ENCODE data around the gene NAA10.

Gene NAA10

GRCh38 chrX:153960077-153960476 lies 25.2 kb upstream of the NAA10 start:
- Mint-ChIP-seq H3K9me3 (no peaks in the 10 kb centered on the region), H3K27me3 (no peaks in the 10 kb centered on the region), H3K4me1 (ENCODE audit: low read depth) (no peaks in the 10 kb centered on the region), H3K27ac (no peak overlapping the region), H3K4me3 (no peak overlapping the region), H3K36me3 (ENCODE audit: low read depth) (peaks cover 100% of the 10 kb centered on the region)
- intact Hi-C loops (cut with micrococcal nuclease), result no loop called here

GRCh38 chrX:153959649-153960048 lies 24.8 kb upstream of the NAA10 start:
- Mint-ChIP-seq H3K36me3 (ENCODE audit: low read depth) (peaks cover 100% of the 10 kb centered on the region), H3K4me3 (no peak overlapping the region), H3K4me1 (ENCODE audit: low read depth) (no peaks in the 10 kb centered on the region), H3K27me3 (no peaks in the 10 kb centered on the region), H3K9me3 (no peaks in the 10 kb centered on the region), H3K27ac (no peak overlapping the region)
- intact Hi-C loops (cut with micrococcal nuclease), result no loop called here

- Mint-ChIP-seq H3K27me3 (no peaks in the 10 kb centered on the region), H3K36me3 (ENCODE audit: low read depth) (peaks cover 100% of the 10 kb centered on the region), H3K4me3 (no peak overlapping the region), H3K27ac (no peak overlapping the region), H3K9me3 (no peaks in the 10 kb centered on the region), H3K4me1 (ENCODE audit: low read depth) (no peaks in the 10 kb centered on the region)
- intact Hi-C loops (cut with micrococcal nuclease), result no loop called here
Measured at GRCh38 chrX:153958605-153959004, 23.8 kb upstream of the NAA10 start.

- Mint-ChIP-seq H3K36me3 (ENCODE audit: low read depth) (peaks cover 100% of the 10 kb centered on the region), H3K4me1 (ENCODE audit: low read depth) (no peaks in the 10 kb centered on the region), H3K4me3 (no peak overlapping the region), H3K27me3 (no peaks in the 10 kb centered on the region), H3K9me3 (no peaks in the 10 kb centered on the region), H3K27ac (no peak overlapping the region)
- intact Hi-C loops (cut with micrococcal nuclease), result no loop called here
Measured at GRCh38 chrX:153957224-153957623, 22.4 kb upstream of the NAA10 start.

GRCh38 chrX:153956044-153956907 lies 21.4 kb upstream of the NAA10 start:
- Mint-ChIP-seq H3K4me1 (ENCODE audit: low read depth) (no peaks in the 10 kb centered on the region), H3K27me3 (no peaks in the 10 kb centered on the region), H3K27ac (no peak overlapping the region), H3K4me3 (no peak overlapping the region), H3K36me3 (ENCODE audit: low read depth) (peaks cover 100% of the 10 kb centered on the region), H3K9me3 (no peaks in the 10 kb centered on the region)
- intact Hi-C loops (cut with micrococcal nuclease), result no loop called here

GRCh38 chrX:153955228-153955732 lies 20.4 kb upstream of the NAA10 start:
- H3K4me3 Mint-ChIP-seq, result no peak overlapping the region

GRCh38 chrX:153954558-153955227 lies 19.9 kb upstream of the NAA10 start:
- no peak overlapping the region for H3K4me3 Mint-ChIP-seq
- peaks cover 100% of the 10 kb centered on the region for H3K36me3 Mint-ChIP-seq (ENCODE audit: low read depth)
- peak overlapping the region; percentile 32 for H3K27ac Mint-ChIP-seq
- H3K9me3 Mint-ChIP-seq, result no peaks in the 10 kb centered on the region
- no peaks in the 10 kb centered on the region for H3K27me3 Mint-ChIP-seq
- H3K4me1 Mint-ChIP-seq (ENCODE audit: low read depth), result peaks cover 6% of the 10 kb centered on the region
- intact Hi-C loops (cut with micrococcal nuclease), result loop anchor here (5.0 kb wide), 1 partner anchor 192 kb away; the partner anchor contains the start of gene PLXNB3

More at GRCh38 chrX:153955228-153955732, 20.4 kb upstream of the NAA10 start:
- Mint-ChIP-seq H3K27ac (no peak overlapping the region), H3K36me3 (ENCODE audit: low read depth) (peaks cover 100% of the 10 kb centered on the region), H3K4me1 (ENCODE audit: low read depth) (peaks cover under 1% of the 10 kb centered on the region), H3K27me3 (no peaks in the 10 kb centered on the region), H3K9me3 (no peaks in the 10 kb centered on the region)
- intact Hi-C loops (cut with micrococcal nuclease), result no loop called here

GRCh38 chrX:153953892-153954557 lies 19.2 kb upstream of the NAA10 start:
- Mint-ChIP-seq H3K27ac (peak overlapping the region; percentile 32), H3K4me3 (no peak overlapping the region), H3K4me1 (ENCODE audit: low read depth) (peaks cover 13% of the 10 kb centered on the region), H3K36me3 (ENCODE audit: low read depth) (peaks cover 100% of the 10 kb centered on the region), H3K27me3 (no peaks in the 10 kb centered on the region), H3K9me3 (no peaks in the 10 kb centered on the region)
- intact Hi-C loops (cut with micrococcal nuclease), result loop anchor here (5.0 kb wide), 1 partner anchor 192 kb away; the partner anchor contains the start of gene PLXNB3

GRCh38 chrX:153953342-153953830 lies 18.5 kb upstream of the NAA10 start:
- Mint-ChIP-seq H3K36me3 (ENCODE audit: low read depth) (peaks cover 100% of the 10 kb centered on the region), H3K9me3 (no peaks in the 10 kb centered on the region), H3K27me3 (no peaks in the 10 kb centered on the region), H3K4me3 (no peak overlapping the region), H3K4me1 (ENCODE audit: low read depth) (peaks cover 19% of the 10 kb centered on the region), H3K27ac (no peak overlapping the region)
- intact Hi-C loops (cut with micrococcal nuclease), result loop anchor here (5.0 kb wide), 1 partner anchor 191 kb away; the partner anchor contains the start of gene PLXNB3

GRCh38 chrX:153952373-153953026 lies 17.7 kb upstream of the NAA10 start:
- intact Hi-C loops (cut with micrococcal nuclease), result loop anchor here (5.0 kb wide), 1 partner anchor 190 kb away; the partner anchor contains the start of gene PLXNB3
- no peaks in the 10 kb centered on the region for H3K9me3 Mint-ChIP-seq
- peaks cover 25% of the 10 kb centered on the region for H3K4me1 Mint-ChIP-seq (ENCODE audit: low read depth)
- peaks cover 100% of the 10 kb centered on the region for H3K36me3 Mint-ChIP-seq (ENCODE audit: low read depth)
- no peak overlapping the region for H3K4me3 Mint-ChIP-seq
- no peaks in the 10 kb centered on the region for H3K27me3 Mint-ChIP-seq
- no peak overlapping the region for H3K27ac Mint-ChIP-seq

- intact Hi-C loops (cut with micrococcal nuclease), result loop anchor here (5.0 kb wide), 1 partner anchor 190 kb away; the partner anchor contains the start of gene PLXNB3
- Mint-ChIP-seq H3K4me1 (ENCODE audit: low read depth) (peaks cover 32% of the 10 kb centered on the region), H3K9me3 (no peaks in the 10 kb centered on the region), H3K27me3 (no peaks in the 10 kb centered on the region), H3K4me3 (no peak overlapping the region), H3K36me3 (ENCODE audit: low read depth) (peaks cover 97% of the 10 kb centered on the region), H3K27ac (no peak overlapping the region)
Measured at GRCh38 chrX:153951683-153952372, 17.0 kb upstream of the NAA10 start.

- Mint-ChIP-seq H3K9me3 (no peaks in the 10 kb centered on the region), H3K4me3 (no peak overlapping the region), H3K4me1 (ENCODE audit: low read depth) (peaks cover 37% of the 10 kb centered on the region), H3K36me3 (ENCODE audit: low read depth) (peaks cover 80% of the 10 kb centered on the region), H3K27me3 (no peaks in the 10 kb centered on the region), H3K27ac (no peak overlapping the region)
- intact Hi-C loops (cut with micrococcal nuclease), result loop anchor here (5.0 kb wide), 1 partner anchor 188 kb away; the partner anchor contains the start of gene PLXNB3
Measured at GRCh38 chrX:153950127-153950526, 15.3 kb upstream of the NAA10 start.

Data from dendritic cell treated with granulocyte-macrophage colony-stimulating factor and Interleukin-4, amounts not matched to agents 40 ng/mL and 50 ng/mL, for 4 days (primary cell).